GM10266 (cell line): ENCODE measurements around the gene FAM209B.

Experiments
- DNase-seq: peaks from one replicate; pipeline ENCODE4 v3.0.0; 2012; ENCODE audit errors: extremely low spot score
- TF ChIP-seq, protein P1 (sequence below): IDR thresholded peaks from 2 replicates; pipeline ENCODE4 v1.5.1; 2012; ENCODE audit warnings: mild to moderate bottlenecking, low read depth; ENCODE audit not compliant: control insufficient read depth, insufficient read depth; ENCODE audit errors: missing control alignments

The FAM209B gene

GRCh38 chr20:56511926-56512325 is 21.1 kb upstream of the FAM209B start:
- no peak for DNase-seq
- TF ChIP-seq, protein P1, sequence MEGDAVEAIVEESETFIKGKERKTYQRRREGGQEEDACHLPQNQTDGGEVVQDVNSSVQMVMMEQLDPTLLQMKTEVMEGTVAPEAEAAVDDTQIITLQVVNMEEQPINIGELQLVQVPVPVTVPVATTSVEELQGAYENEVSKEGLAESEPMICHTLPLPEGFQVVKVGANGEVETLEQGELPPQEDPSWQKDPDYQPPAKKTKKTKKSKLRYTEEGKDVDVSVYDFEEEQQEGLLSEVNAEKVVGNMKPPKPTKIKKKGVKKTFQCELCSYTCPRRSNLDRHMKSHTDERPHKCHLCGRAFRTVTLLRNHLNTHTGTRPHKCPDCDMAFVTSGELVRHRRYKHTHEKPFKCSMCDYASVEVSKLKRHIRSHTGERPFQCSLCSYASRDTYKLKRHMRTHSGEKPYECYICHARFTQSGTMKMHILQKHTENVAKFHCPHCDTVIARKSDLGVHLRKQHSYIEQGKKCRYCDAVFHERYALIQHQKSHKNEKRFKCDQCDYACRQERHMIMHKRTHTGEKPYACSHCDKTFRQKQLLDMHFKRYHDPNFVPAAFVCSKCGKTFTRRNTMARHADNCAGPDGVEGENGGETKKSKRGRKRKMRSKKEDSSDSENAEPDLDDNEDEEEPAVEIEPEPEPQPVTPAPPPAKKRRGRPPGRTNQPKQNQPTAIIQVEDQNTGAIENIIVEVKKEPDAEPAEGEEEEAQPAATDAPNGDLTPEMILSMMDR, result no peak

DNA sequence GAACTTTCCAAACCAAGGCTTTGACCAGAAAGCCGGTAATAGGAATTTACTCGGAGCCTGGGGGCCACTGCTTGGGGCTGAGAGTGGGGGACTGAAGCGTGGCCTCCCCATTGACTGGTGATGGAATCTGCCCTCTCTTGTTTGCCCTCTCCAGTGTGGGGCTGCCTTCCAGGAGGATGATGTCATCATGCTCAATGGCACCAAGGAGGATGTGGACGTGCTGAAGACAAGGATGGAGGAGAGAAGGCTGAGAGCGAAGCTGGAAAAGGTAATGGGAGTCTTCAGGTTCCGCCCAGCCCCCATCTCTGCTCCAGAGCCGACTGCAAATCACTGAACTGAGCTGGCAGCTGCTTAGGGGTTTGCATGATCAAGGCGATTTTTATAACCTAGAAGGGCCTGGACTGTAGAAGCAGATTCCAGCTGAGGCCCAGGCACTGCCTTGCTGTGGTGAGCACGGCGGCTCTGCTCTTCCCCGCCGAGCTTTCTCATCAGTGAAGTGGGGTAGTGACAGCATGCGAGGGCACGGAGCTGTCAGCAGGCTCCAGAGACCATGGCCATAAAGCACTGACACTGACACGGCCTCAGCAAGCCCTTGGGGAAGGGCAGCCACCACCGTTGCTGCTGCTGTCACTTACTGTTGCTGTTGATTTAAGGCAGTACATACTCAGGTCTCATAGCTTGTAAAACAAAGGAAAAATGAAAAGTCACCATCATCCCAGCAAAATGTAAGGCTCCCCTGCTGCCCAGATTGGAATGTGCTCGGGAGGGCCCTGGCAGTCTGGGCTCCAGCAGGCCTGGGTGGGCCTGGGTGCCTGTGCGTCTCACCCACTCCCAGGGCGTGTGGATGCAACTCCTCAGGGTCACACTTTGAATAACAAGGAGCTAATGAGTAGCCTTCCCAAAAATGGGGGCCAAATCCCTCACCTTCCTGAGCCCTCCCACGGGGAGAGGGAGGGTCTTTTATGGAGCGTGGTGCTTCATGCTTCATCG is 19.6 kb upstream of the FAM209B start:
- TF ChIP-seq, protein P1, result no peak
- no peak for DNase-seq

GRCh38 chr20:56516631-56517030 is 16.4 kb upstream of the FAM209B start:
- DNase-seq, result no peak
- TF ChIP-seq, protein P1, result no peak

DNA sequence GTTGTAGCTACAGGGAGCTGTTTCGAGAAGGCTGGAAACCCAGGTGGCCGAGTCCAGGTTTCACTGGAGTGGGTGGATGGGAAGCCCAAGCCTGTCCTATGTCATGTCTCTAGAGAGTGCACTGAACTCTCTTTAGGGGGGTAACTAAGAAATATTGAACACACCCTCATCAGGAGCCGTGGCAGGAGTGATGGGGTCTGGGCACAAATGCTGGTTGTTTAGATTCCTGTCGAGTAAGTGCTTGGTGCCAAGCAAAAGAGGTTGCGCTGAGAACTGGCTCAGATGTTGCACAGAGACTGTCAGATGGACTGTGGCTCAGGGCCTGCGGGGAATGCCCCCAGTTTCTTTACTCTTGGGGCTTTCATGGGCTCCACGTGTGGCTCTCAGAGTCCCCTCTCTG is 15.8 kb upstream of the FAM209B start:
- DNase-seq, result no peak
- TF ChIP-seq, protein P1, result no peak

DNA sequence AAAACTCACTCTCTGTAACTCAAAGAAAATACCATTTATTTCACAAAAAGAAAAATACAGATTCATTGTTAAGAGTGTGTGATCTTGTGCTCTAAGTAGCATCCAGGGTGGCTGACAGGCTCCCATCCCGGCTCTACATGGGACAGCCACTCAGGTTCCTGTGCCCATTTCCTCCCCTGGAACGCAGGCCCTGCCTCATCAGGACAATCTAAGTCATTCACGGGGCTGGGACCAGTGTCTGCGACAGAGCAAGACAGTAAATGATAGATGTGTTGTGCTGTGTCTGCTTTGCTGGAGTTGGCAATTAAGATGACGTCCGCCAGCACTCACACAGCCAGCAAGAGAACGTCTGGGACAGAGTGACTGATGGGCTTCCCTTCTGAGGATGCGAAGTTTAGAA is 15.4 kb upstream of the FAM209B start:
- TF ChIP-seq, protein P1, result no peak
- DNase-seq, result no peak

- TF ChIP-seq, protein P1, result no peak
- DNase-seq, result no peak
Observed at GRCh38 chr20:56518126-56518525, 14.9 kb upstream of the FAM209B start.

DNA sequence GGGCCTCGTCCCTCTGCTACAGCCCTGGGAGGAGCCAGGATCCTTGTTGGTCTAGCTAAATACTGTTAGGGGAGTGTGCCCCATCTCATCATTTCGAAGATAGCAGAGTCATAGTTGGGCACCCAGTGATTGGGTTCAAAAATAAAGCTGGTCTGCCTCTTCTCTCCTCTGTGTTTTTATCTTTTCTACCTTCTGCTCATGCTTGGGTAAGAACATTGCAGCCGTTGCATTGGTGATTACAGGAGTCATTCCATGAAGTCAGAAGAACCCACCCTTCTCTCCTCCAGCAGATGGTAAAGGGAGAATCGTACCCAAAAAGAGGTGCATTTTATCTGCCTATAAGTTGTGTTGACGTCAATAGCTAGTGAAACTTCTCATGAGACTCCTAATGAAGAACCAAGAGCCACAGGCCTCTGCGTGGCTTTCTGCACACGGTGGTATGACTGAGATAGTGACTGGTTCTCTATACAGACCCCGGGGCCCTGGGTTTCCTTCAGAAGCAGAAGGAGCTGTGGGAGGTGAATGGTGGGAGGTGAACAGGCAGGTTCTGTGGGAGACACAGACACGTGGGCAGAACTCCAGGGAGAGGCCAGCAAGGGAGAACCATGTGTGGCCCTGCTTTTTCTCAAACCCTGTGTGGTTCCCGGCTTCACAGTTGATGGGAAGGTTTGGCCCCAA is 14.2 kb upstream of the FAM209B start:
- TF ChIP-seq, protein P1, result no peak

More for the DNA sequence above, 14.2 kb upstream of the FAM209B start:
- DNase-seq, result no peak
